ENCODE data around the gene EHMT2.
"Not testable (repeated sequence)": the region's sequence is repeated elsewhere in the genome, so short reads cannot be mapped to it uniquely, and the experiment has no call there.

Gene EHMT2

GRCh38 chr6:31897612-31898382 is at the start of gene EHMT2:
Gene EHMT2 (minus strand): TSS chr6:31897698. CDS start chr6:31897677, 21 bp downstream.
- DNase-seq: peak; percentile 32

GRCh38 chr6:31947070-31947675 is 49.7 kb upstream of the EHMT2 start:
- no peak for DNase-seq

GRCh38 chr6:31946370-31946885 is 48.9 kb upstream of the EHMT2 start:
- no peak for DNase-seq

- DNase-seq: no peak
Measured at GRCh38 chr6:31945507-31946369, 48.2 kb upstream of the EHMT2 start, which contains the start of gene CFB. Gene CFB (plus strand): TSS chr6:31946095. CDS start chr6:31946222, 127 bp downstream.

- DNase-seq: no peak
Measured at GRCh38 chr6:31945154-31945506, 47.6 kb upstream of the EHMT2 start.

- no peak for DNase-seq
Measured at GRCh38 chr6:31943742-31944141, 46.2 kb upstream of the EHMT2 start.

GRCh38 chr6:31940256-31940664 is 42.8 kb upstream of the EHMT2 start:
- DNase-seq: no peak

- no peak for DNase-seq
Measured at GRCh38 chr6:31935823-31936222, 38.3 kb upstream of the EHMT2 start.

- no peak for DNase-seq
Measured at GRCh38 chr6:31935021-31935420, 37.5 kb upstream of the EHMT2 start.

- no peak for DNase-seq
Measured at GRCh38 chr6:31933537-31933936, 36.0 kb upstream of the EHMT2 start.

GRCh38 chr6:31932137-31932536 is 34.6 kb upstream of the EHMT2 start:
- DNase-seq: not testable (repeated sequence)

GRCh38 chr6:31930962-31931361 is 33.5 kb upstream of the EHMT2 start:
- no peak for DNase-seq

- DNase-seq: no peak
Measured at GRCh38 chr6:31928672-31928939, 31.1 kb upstream of the EHMT2 start.

GRCh38 chr6:31927863-31928671 is 30.6 kb upstream of the EHMT2 start:
- no peak for DNase-seq

GRCh38 chr6:31927242-31927862 is 29.9 kb upstream of the EHMT2 start, which contains the start of gene C2:
Gene C2 (plus strand): TSS chr6:31927717. CDS start chr6:31927753, 36 bp downstream.
- no peak for DNase-seq

GRCh38 chr6:31922942-31923341 is 25.4 kb upstream of the EHMT2 start:
- DNase-seq: no peak

- DNase-seq: no peak
Measured at GRCh38 chr6:31920811-31921210, 23.3 kb upstream of the EHMT2 start.

- no peak for DNase-seq
Measured at GRCh38 chr6:31919624-31920303, 22.3 kb upstream of the EHMT2 start.

GRCh38 chr6:31918069-31918720 is 20.7 kb upstream of the EHMT2 start:
- no peak for DNase-seq

- no peak for DNase-seq
Measured at GRCh38 chr6:31915756-31916155, 18.3 kb upstream of the EHMT2 start.

GRCh38 chr6:31915351-31915750 is 17.9 kb upstream of the EHMT2 start:
- no peak for DNase-seq

Data from SIG-M5 (cell line).